ENCODE data around the gene USP3. TPM values are rescaled to one million over a fixed set of nuclear protein-coding genes. Genes with fewer than 3 reads are reported as not detected.

USP3 gene
- total RNA-seq, 2 donors from 2014 or later: 44.2 to 45.8 TPM

GRCh38 chr15:63551400-63551799, 47.0 kb downstream of the USP3 start:
- no peak overlapping the region for H3K4me3 ChIP-seq
- TF ChIP-seq POLR2AphosphoS5 (IDR thresholded peaks at IDR 0.05) (peak; percentile 11), CTCF (IDR thresholded peaks at IDR 0.05) (no peak)
- WGBS: 24% methylated on average over 1 of the region's 1 CpG
- H3K36me3 ChIP-seq: no peaks in the 10 kb centered on the region
- H3K27ac ChIP-seq: no peak overlapping the region
- intact Hi-C loops (cut with DNase I): loop anchor here (5.0 kb wide), 1 partner anchor 44 kb away; no protein-coding TSS in a partner anchor
- no peaks in the 10 kb centered on the region for H3K9me3 ChIP-seq
- H3K27me3 ChIP-seq (replicated peaks; ENCODE audit: insufficient read depth): no peaks in the 10 kb centered on the region
- no peak for DNase-seq (ENCODE audit: low spot score)
- H3K4me1 ChIP-seq (replicated peaks): peaks cover 7% of the 10 kb centered on the region

- Histone ChIP-seq H3K36me3 (no peaks in the 10 kb centered on the region), H3K4me3 (no peak overlapping the region), H3K4me1 (replicated peaks) (peaks cover 7% of the 10 kb centered on the region), H3K27ac (peak overlapping the region; percentile 46 to 49), H3K9me3 (no peaks in the 10 kb centered on the region), H3K27me3 (replicated peaks; ENCODE audit: insufficient read depth) (no peaks in the 10 kb centered on the region)
- peak; percentile 56 for DNase-seq (ENCODE audit: low spot score)
- WGBS: 8% methylated on average over 3 of the region's 3 CpGs
- intact Hi-C loops (cut with DNase I): loop anchor here (5.0 kb wide), 1 partner anchor 46 kb away; no protein-coding TSS in a partner anchor
- TF ChIP-seq POLR2AphosphoS5 (IDR thresholded peaks at IDR 0.05) (peak; percentile 77), CTCF (IDR thresholded peaks at IDR 0.05) (no peak)
These were observed 49.0 kb downstream of the USP3 start for GRCh38 chr15:63553388-63553791.

DNA sequence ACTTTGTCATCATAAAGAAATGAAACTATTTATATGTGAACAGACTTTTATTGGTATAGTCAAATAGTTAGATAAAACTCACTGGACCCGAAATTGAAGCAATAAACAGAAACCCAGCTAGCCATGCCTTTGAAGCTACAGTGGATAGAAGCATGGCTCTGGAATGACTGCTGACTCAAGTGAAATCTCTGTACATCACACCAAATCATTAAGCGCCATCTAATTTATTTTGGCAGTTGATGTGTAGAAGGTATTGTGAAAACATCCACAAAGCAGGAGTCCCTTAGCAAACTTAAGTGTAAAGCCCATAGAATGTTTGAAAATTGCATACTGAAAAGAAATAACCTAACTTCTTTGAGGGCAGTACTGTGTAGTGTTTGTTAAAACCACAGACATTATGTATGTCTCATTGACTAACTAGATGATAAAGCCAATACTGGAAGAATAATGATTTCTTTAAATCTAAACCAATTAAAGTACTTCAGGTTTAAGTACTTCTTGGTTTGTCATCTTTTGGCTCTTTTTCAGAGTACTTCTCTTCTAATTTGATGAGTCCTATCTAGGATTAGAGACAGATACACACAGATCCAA, 50.0 kb downstream of the USP3 start:
- Histone ChIP-seq H3K36me3 (no peaks in the 10 kb centered on the region), H3K4me3 (no peak overlapping the region), H3K9me3 (no peaks in the 10 kb centered on the region), H3K27me3 (replicated peaks; ENCODE audit: insufficient read depth) (no peaks in the 10 kb centered on the region), H3K4me1 (replicated peaks) (peaks cover 7% of the 10 kb centered on the region), H3K27ac (no peak overlapping the region)
- DNase-seq (ENCODE audit: low spot score): no peak
- TF ChIP-seq CTCF (IDR thresholded peaks at IDR 0.05) (no peak), POLR2AphosphoS5 (IDR thresholded peaks at IDR 0.05) (no peak), POLR2A (IDR thresholded peaks at IDR 0.05) (no peak)
- intact Hi-C loops (cut with DNase I): loop anchor here (5.0 kb wide), 1 partner anchor 47 kb away; no protein-coding TSS in a partner anchor
- 62% methylated on average over 2 of the region's 2 CpGs for WGBS

DNA sequence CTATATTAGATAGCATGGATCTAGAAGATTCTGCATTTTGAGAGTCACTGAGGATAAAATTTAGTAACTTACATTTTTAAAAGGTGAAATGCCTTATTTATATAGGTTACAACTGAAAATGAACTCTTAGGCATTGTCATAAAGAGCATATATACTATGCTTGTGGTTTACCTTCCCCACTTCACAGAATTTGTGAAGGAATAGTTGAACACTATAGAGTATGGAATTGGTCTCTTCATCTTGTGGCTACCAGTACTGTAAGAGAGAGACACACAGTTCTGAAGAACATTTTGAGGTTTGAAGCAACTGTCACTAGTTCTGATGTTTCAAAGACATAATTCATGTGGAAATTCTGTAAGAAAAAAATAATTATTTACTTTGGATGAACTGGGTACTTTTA, 51.1 kb downstream of the USP3 start:
- intact Hi-C loops (cut with DNase I): no loop called here
- no peak overlapping the region for H3K27ac ChIP-seq
- TF ChIP-seq POLR2AphosphoS5 (IDR thresholded peaks at IDR 0.05): no peak
- TF ChIP-seq CTCF (IDR thresholded peaks at IDR 0.05): no peak
- no peak for TF ChIP-seq POLR2A (IDR thresholded peaks at IDR 0.05)
- no peaks in the 10 kb centered on the region for H3K9me3 ChIP-seq
- H3K4me1 ChIP-seq (replicated peaks): peaks cover 7% of the 10 kb centered on the region
- no peak for DNase-seq (ENCODE audit: low spot score)
- H3K27me3 ChIP-seq (replicated peaks; ENCODE audit: insufficient read depth): no peaks in the 10 kb centered on the region
- H3K36me3 ChIP-seq: no peaks in the 10 kb centered on the region
- H3K4me3 ChIP-seq: no peak overlapping the region

GRCh38 chr15:63556246-63556645, 51.9 kb downstream of the USP3 start:
- Histone ChIP-seq H3K36me3 (peaks cover 0 to 4% of the 10 kb centered on the region in 2 donors), H3K27me3 (replicated peaks; ENCODE audit: insufficient read depth) (no peaks in the 10 kb centered on the region), H3K4me1 (replicated peaks) (peaks cover 7% of the 10 kb centered on the region), H3K9me3 (no peaks in the 10 kb centered on the region), H3K27ac (no peak overlapping the region), H3K4me3 (no peak overlapping the region)
- intact Hi-C loops (cut with DNase I): no loop called here
- DNase-seq (ENCODE audit: low spot score): no peak
- 71% methylated on average over 6 of the region's 6 CpGs for WGBS
- no peak for TF ChIP-seq POLR2AphosphoS5 (IDR thresholded peaks at IDR 0.05)
- TF ChIP-seq POLR2A (IDR thresholded peaks at IDR 0.05): no peak
- no peak for TF ChIP-seq CTCF (IDR thresholded peaks at IDR 0.05)
